Hepatocyte (in vitro differentiated cells): Measurements from ENCODE around the gene SPATA21. TPM values are rescaled to one million over a fixed set of nuclear protein-coding genes. Genes with fewer than 3 reads are reported as not detected.

ENCODE experiments used
- DNase-seq: peaks from one replicate; pipeline ENCODE4 v3.0.0-alpha.2; 2016; ENCODE audit warnings: low spot score
- H2AFZ ChIP-seq: fragments of 200-600 bp; sonication (generic); 2 replicates; pipeline ENCODE4 v1.6.0; 2016; ENCODE audit warnings: antibody characterized with exemption, mild to moderate bottlenecking
- H3K27ac ChIP-seq: fragments of 200-600 bp; sonication (generic); 2 replicates; pipeline ENCODE4 v1.5.1; 2016; ENCODE audit warnings: mild to moderate bottlenecking
- H3K27me3 ChIP-seq: fragments of 200-600 bp; sonication (generic); 2 replicates; pipeline ENCODE4 v1.6.1; 2016
- H3K36me3 ChIP-seq: fragments of 200-600 bp; sonication (generic); replicated peaks from 2 replicates; pipeline ENCODE4 v1.5.1; 2016; ENCODE audit warnings: low read depth; ENCODE audit not compliant: insufficient read depth
- H3K4me1 ChIP-seq: fragments of 200-600 bp; sonication (generic); 2 replicates; pipeline ENCODE4 v1.5.1; 2016; ENCODE audit warnings: mild to moderate bottlenecking, moderate library complexity; ENCODE audit not compliant: insufficient read depth
- H3K4me2 ChIP-seq: fragments of 200-600 bp; sonication (generic); 2 replicates; pipeline ENCODE4 v1.6.0; 2016
- H3K4me3 ChIP-seq: fragments of 200-600 bp; sonication (generic); 2 replicates; pipeline ENCODE4 v1.5.1; 2016; ENCODE audit warnings: mild to moderate bottlenecking
- H3K79me2 ChIP-seq: fragments of 200-600 bp; sonication (generic); 2 replicates; pipeline ENCODE4 v1.6.0; 2017; ENCODE audit warnings: mild to moderate bottlenecking
- H3K9me2 ChIP-seq: fragments of 200-600 bp; sonication (generic); replicated peaks from 2 replicates; pipeline ENCODE4 v1.6.0; 2017; ENCODE audit warnings: mild to moderate bottlenecking; ENCODE audit not compliant: insufficient read depth
- H3K9me3 ChIP-seq: fragments of 200-600 bp; sonication (generic); 2 replicates; pipeline ENCODE4 v1.5.1; 2016; ENCODE audit warnings: low read depth, mild to moderate bottlenecking
- H4K20me1 ChIP-seq: fragments of 200-600 bp; sonication (generic); 2 replicates; pipeline ENCODE4 v1.6.0; 2016; ENCODE audit warnings: mild to moderate bottlenecking; ENCODE audit not compliant: insufficient read depth, poor library complexity, severe bottlenecking
- CTCF ChIP-seq: fragments of 200-600 bp; sonication (generic); IDR thresholded peaks from 2 replicates; pipeline ENCODE4 v1.5.1; 2016; ENCODE audit warnings: antibody characterized with exemption, mild to moderate bottlenecking; ENCODE audit not compliant: poor library complexity
- EZH2 ChIP-seq: fragments of 200-600 bp; sonication (generic); IDR thresholded peaks from 2 replicates; pipeline ENCODE4 v1.6.1; 2016; ENCODE audit warnings: antibody characterized with exemption, mild to moderate bottlenecking, borderline replicate concordance
- EZH2phosphoT487 ChIP-seq: fragments of 200-600 bp; sonication (generic); IDR thresholded peaks from one replicate; pipeline ENCODE4 v1.6.1; 2018; ENCODE audit warnings: antibody characterized with exemption, mild to moderate bottlenecking, low read depth, moderate library complexity; ENCODE audit not compliant: unreplicated experiment, severe bottlenecking
- WGBS: methylation state at CpG from one replicate; pipeline ENCODE4 v1.1.6; 2016; ENCODE audit warnings: low lambda C conversion rate; ENCODE audit errors: missing lambda C conversion rate; 5-methylcytosine and 5-hydroxymethylcytosine counted together
- polyA plus RNA-seq: library from polyadenylated mRNA; unstranded; fragments of >200 nt; fragmentation: Nextera tagmentation; extraction: Ambion mirVana; gene quantifications from 2 replicates; pipeline ENCODE4 v1.2.1, GENCODE V29; 2016
- total RNA-seq: library from RNA; depleted of rRNA; stranded (reverse); fragments of >200 nt; gene quantifications from 2 replicates; pipeline ENCODE4 v1.2.3, GENCODE V29; 2014

SPATA21 gene
- total and polyA plus RNA-seq, 2 experiments from 2014 or later: 0.30 to 0.92 TPM

GRCh38 chr1:16351456-16351993, 85.7 kb downstream of the SPATA21 start:
- Histone ChIP-seq H3K4me1 (peaks cover 24% of the 10 kb centered on the region), H3K4me3 (peak overlapping the region; percentile 81), H3K9me3 (no peaks in the 10 kb centered on the region), H4K20me1 (peaks cover 43% of the 10 kb centered on the region), H3K27ac (peak overlapping the region; percentile 93), H3K79me2 (peaks cover 56% of the 10 kb centered on the region), H3K36me3 (no peaks in the 10 kb centered on the region), H3K9me2 (no peaks in the 10 kb centered on the region), H3K4me2 (peak overlapping the region; percentile 84), H2AFZ (peak overlapping the region; percentile 62), H3K27me3 (no peaks in the 10 kb centered on the region)
- under 1% methylated on average over 20 of the region's 20 CpGs for WGBS
- TF ChIP-seq EZH2: no peak
- no peak for TF ChIP-seq CTCF
- TF ChIP-seq EZH2phosphoT487: no peak
- peak; percentile 31 for DNase-seq

GRCh38 chr1:16349847-16350406, 87.3 kb downstream of the SPATA21 start:
- peaks cover 24% of the 10 kb centered on the region for H3K4me1 ChIP-seq
- peak overlapping the region; percentile 84 for H3K4me2 ChIP-seq
- no peak for DNase-seq
- TF ChIP-seq EZH2 (no peak), CTCF (no peak), EZH2phosphoT487 (no peak)
- peaks cover 72% of the 10 kb centered on the region for H3K79me2 ChIP-seq
- no peak overlapping the region for H3K4me3 ChIP-seq
- peak overlapping the region; percentile 14 for H3K27ac ChIP-seq
- no peaks in the 10 kb centered on the region for H3K9me2 ChIP-seq
- H4K20me1 ChIP-seq: peaks cover 57% of the 10 kb centered on the region
- H3K36me3 ChIP-seq: no peaks in the 10 kb centered on the region
- WGBS: 74% methylated on average over 2 of the region's 2 CpGs
- no peak overlapping the region for H2AFZ ChIP-seq
- no peaks in the 10 kb centered on the region for H3K27me3 ChIP-seq
- H3K9me3 ChIP-seq: no peaks in the 10 kb centered on the region

Other genes starting within 250 kb of the SPATA21 start
- 15.9 and 21.0 TPM in 2 replicates for gene ARHGEF19, start 224.8 kb downstream of the SPATA21 start, total RNA-seq
- 24.7 and 24.8 TPM in 2 replicates for gene ARHGEF19, start 224.8 kb downstream of the SPATA21 start, polyA plus RNA-seq
- gene CPLANE2, start 200.2 kb downstream of the SPATA21 start, total RNA-seq: 5.4 and 6.6 TPM in 2 replicates
- 2.9 and 6.6 TPM in 2 replicates for gene CPLANE2, start 200.2 kb downstream of the SPATA21 start, polyA plus RNA-seq
- 19.5 and 19.9 TPM in 2 replicates for gene FBXO42, start 84.9 kb downstream of the SPATA21 start, total RNA-seq
- 21.1 and 22.1 TPM in 2 replicates for gene FBXO42, start 84.9 kb downstream of the SPATA21 start, polyA plus RNA-seq
- 72.1 and 80.5 TPM in 2 replicates for gene SZRD1, start 70.2 kb downstream of the SPATA21 start, total RNA-seq
- gene SZRD1, start 70.2 kb downstream of the SPATA21 start, polyA plus RNA-seq: 46.8 and 63.0 TPM in 2 replicates
- gene NECAP2, start 3.3 kb upstream of the SPATA21 start, total RNA-seq: 51.8 and 55.2 TPM in 2 replicates
- gene NECAP2, start 3.3 kb upstream of the SPATA21 start, polyA plus RNA-seq: 48.9 and 58.0 TPM in 2 replicates
- gene RNU1-1, start 76.9 kb upstream of the SPATA21 start, total RNA-seq: under 0.01 TPM in 2 replicates
- gene RNU1-1, start 76.9 kb upstream of the SPATA21 start, polyA plus RNA-seq: not detected in 2 replicates
- 36.4 and 57.1 TPM in 2 replicates for gene NBPF1, start 176.1 kb upstream of the SPATA21 start, total RNA-seq
- gene NBPF1, start 176.1 kb upstream of the SPATA21 start, polyA plus RNA-seq: 31.7 and 32.1 TPM in 2 replicates
- gene RNU1-3, start 229.5 kb upstream of the SPATA21 start, total RNA-seq: under 0.01 TPM in 2 replicates
- not detected in 2 replicates for gene RNU1-3, start 229.5 kb upstream of the SPATA21 start, polyA plus RNA-seq